ENCODE measurements around the gene TSEN34.
"Not testable (repeated sequence)": the region's sequence is repeated elsewhere in the genome, so short reads cannot be mapped to it uniquely, and the experiment has no call there.

TSEN34 gene

GRCh38 chr19:54231077-54231931, 40.2 kb downstream of the TSEN34 start:
- TF ChIP-seq CTCF (IDR thresholded peaks at IDR 0.05; ENCODE audit: low read depth, low read length), result peak; percentile 98
- H3K4me3 ChIP-seq (replicated peaks in 1 of 2; ENCODE audit: low read depth in 2 of 2, low read length in 2 of 2), result no peak overlapping the region

GRCh38 chr19:54233941-54234340, 42.8 kb downstream of the TSEN34 start:
- TF ChIP-seq CTCF (IDR thresholded peaks at IDR 0.05; ENCODE audit: low read depth, low read length), result no peak
- no peak overlapping the region for H3K4me3 ChIP-seq (replicated peaks in 1 of 2; ENCODE audit: low read depth in 2 of 2, low read length in 2 of 2)
- no peak for DNase-seq (ENCODE audit: low read depth in 2 of 2)

More at GRCh38 chr19:54231077-54231931, 40.2 kb downstream of the TSEN34 start:
- DNase-seq (ENCODE audit: low read depth in 2 of 2), result peak; percentile 85 to 89

- not testable (repeated sequence) for DNase-seq (ENCODE audit: low read depth in 2 of 2); H3K4me3 ChIP-seq (replicated peaks in 1 of 2; ENCODE audit: low read depth in 2 of 2, low read length in 2 of 2)
Observed at GRCh38 chr19:54239491-54240371, 48.6 kb downstream of the TSEN34 start.

- not testable (repeated sequence) for H3K4me3 ChIP-seq (replicated peaks in 1 of 2; ENCODE audit: low read depth in 2 of 2, low read length in 2 of 2); DNase-seq (ENCODE audit: low read depth in 2 of 2)
Observed at GRCh38 chr19:54240372-54241336, 49.5 kb downstream of the TSEN34 start.

- not testable (repeated sequence) for H3K4me3 ChIP-seq (replicated peaks in 1 of 2; ENCODE audit: low read depth in 2 of 2, low read length in 2 of 2); DNase-seq (ENCODE audit: low read depth in 2 of 2)
Observed at GRCh38 chr19:54242234-54242633, 51.1 kb downstream of the TSEN34 start.

GRCh38 chr19:54242646-54243045, 51.5 kb downstream of the TSEN34 start, which contains the start of gene LILRA6:
TSS of gene LILRA6 (minus strand) at chr19:54242790.
- H3K4me3 ChIP-seq (replicated peaks in 1 of 2; ENCODE audit: low read depth in 2 of 2, low read length in 2 of 2); DNase-seq (ENCODE audit: low read depth in 2 of 2): not testable (repeated sequence)

- DNase-seq (ENCODE audit: low read depth in 2 of 2); H3K4me3 ChIP-seq (replicated peaks in 1 of 2; ENCODE audit: low read depth in 2 of 2, low read length in 2 of 2): not testable (repeated sequence)
Observed at GRCh38 chr19:54243809-54244208, 52.7 kb downstream of the TSEN34 start.
